ENCODE data around the gene HRAS. TPM values are rescaled to one million over a fixed set of nuclear protein-coding genes. Genes with fewer than 3 reads are reported as not detected.
A peak's percentile ranks its signal among the peaks of the same experiment; 100 is the strongest.

Gene HRAS
- total RNA-seq = 10 to 100 TPM; 14.2 to 87.5 (median 21.6) TPM
- polyA plus RNA-seq = 100 to 1,000 TPM; 108 to 181 (median 131) TPM
- long read RNA-seq, donor 1, transcript HRAS-201 (6 exons, 894 nt) = major isoform, 7 of 11 reads
- long read RNA-seq, donor 1, partial matches to known transcripts = 0 of 11 reads
- long read RNA-seq, donor 1, other reads (novel, unspliced or antisense) = 0 of 11 reads
- long read RNA-seq, donor 2, transcript HRAS-201 (6 exons, 894 nt) = major isoform, 14 of 14 reads
- long read RNA-seq, donor 2, partial matches to known transcripts = 0 of 14 reads
- long read RNA-seq, donor 2, other reads (novel, unspliced or antisense) = 0 of 14 reads
- long read RNA-seq, donor 3, transcript HRAS-201 (6 exons, 894 nt) = major isoform, 7 of 8 reads
- long read RNA-seq, donor 3, partial matches to known transcripts = 0 of 8 reads
- long read RNA-seq, donor 3, other reads (novel, unspliced or antisense) = 0 of 8 reads
- long read RNA-seq, donor 4, partial matches to known transcripts = 0 of 1 reads
- long read RNA-seq, donor 4, other reads (novel, unspliced or antisense) = 0 of 1 reads
- long read RNA-seq, donor 5, transcript HRAS-201 (6 exons, 894 nt) = major isoform, 10 of 14 reads
- long read RNA-seq, donor 5, partial matches to known transcripts = 0 of 14 reads
- long read RNA-seq, donor 5, other reads (novel, unspliced or antisense) = 0 of 14 reads
- long read RNA-seq, donor 6, transcript HRAS-201 (6 exons, 894 nt) = major isoform, 6 of 12 reads
- long read RNA-seq, donor 6, partial matches to known transcripts = 0 of 12 reads
- long read RNA-seq, donor 6, other reads (novel, unspliced or antisense) = 0 of 12 reads
- long read RNA-seq, donor 7, transcript HRAS-201 (6 exons, 894 nt) = major isoform, 5 of 8 reads
- long read RNA-seq, donor 7, partial matches to known transcripts = 0 of 8 reads
- long read RNA-seq, donor 7, other reads (novel, unspliced or antisense) = 0 of 8 reads
- long read RNA-seq, donor 8, transcript HRAS-201 (6 exons, 894 nt) = major isoform, 10 of 16 reads
- long read RNA-seq, donor 8, partial matches to known transcripts = 0 of 16 reads
- long read RNA-seq, donor 8, other reads (novel, unspliced or antisense) = 0 of 16 reads
- long read RNA-seq, donor 9, transcript HRAS-201 (6 exons, 894 nt) = major isoform, 6 of 7 reads
- long read RNA-seq, donor 9, partial matches to known transcripts = 0 of 7 reads
- long read RNA-seq, donor 9, other reads (novel, unspliced or antisense) = 0 of 7 reads
- long read RNA-seq, donor 10 = 0 reads

DNA sequence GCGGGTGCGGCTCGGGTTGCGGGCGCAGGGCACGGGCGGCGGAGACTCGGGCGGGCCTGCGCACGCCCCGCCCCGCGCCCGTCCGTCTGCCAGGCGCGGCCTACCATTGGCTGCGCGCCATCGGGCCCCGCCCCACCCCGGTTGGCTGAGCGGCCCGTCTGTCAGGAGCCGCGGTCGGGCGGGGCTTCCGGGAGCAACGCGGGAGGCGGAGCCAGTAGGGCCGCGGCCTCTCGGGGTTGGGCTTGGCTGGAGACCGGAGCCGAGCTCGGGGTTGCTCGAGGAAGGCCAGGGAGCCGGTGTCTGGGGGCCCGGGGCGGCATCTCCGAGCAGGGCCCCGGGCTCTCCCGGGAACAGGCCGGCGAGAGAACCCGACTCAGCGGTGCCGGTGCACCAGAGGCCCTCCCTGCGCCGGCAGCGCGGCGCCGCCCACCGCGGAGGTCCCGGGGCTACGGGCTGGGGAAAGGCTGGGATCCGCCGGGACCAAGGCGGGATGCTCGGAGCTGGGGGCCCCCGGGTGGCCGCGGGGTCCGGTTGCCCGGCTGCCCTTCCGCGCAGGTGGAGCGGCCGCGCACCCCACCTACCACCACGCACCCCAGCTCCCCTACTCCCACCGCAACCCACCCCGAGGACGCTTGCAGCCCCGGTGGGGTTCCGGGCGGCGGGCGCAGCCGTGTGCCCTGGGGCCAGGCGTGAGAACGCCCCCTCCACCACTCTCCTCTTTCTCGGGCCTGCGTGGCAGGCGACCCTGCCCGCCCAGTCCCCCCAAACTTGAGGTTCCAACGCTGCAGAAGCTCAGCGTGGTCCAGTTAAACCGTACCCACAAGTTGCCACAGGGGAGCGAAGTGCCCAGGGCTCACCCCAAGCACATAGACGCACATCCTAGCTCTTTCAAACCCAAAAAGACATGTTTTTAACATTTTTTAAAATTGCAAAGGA, at the start of gene HRAS:
Gene HRAS (minus strand): TSS at position 58 of the 936 bp plus-strand sequence.
- peak; percentile 97 to 99 for DNase-seq
- H3K27ac ChIP-seq = peak within 1 kb of the TSS; percentile 80 to 94 (median 90)
- TF ChIP-seq, protein P1, sequence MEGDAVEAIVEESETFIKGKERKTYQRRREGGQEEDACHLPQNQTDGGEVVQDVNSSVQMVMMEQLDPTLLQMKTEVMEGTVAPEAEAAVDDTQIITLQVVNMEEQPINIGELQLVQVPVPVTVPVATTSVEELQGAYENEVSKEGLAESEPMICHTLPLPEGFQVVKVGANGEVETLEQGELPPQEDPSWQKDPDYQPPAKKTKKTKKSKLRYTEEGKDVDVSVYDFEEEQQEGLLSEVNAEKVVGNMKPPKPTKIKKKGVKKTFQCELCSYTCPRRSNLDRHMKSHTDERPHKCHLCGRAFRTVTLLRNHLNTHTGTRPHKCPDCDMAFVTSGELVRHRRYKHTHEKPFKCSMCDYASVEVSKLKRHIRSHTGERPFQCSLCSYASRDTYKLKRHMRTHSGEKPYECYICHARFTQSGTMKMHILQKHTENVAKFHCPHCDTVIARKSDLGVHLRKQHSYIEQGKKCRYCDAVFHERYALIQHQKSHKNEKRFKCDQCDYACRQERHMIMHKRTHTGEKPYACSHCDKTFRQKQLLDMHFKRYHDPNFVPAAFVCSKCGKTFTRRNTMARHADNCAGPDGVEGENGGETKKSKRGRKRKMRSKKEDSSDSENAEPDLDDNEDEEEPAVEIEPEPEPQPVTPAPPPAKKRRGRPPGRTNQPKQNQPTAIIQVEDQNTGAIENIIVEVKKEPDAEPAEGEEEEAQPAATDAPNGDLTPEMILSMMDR (IDR thresholded peaks at IDR 0.05) = no peak
- peak; percentile 21 to 84 (median 80) for TF ChIP-seq POLR2AphosphoS5 (IDR thresholded peaks at IDR 0.05)
- intact Hi-C loops (cut with DNase I; ENCODE audit: low total_unique reads) = no loop called here
- peak within 1 kb of the TSS; percentile 65 to 91 (median 86) for H3K4me3 ChIP-seq
- peaks cover 38 to 50% (median 49%) of the 10 kb centered on the region in 4 donors for H3K4me1 ChIP-seq
- H3K27me3 ChIP-seq = peaks cover 0 to 22% (median 0%) of the 10 kb centered on the region in 3 donors
- 1 to 7% (median 3%) methylated on average over 18 to 97 of the region's 97 CpGs for WGBS, 5 donors
- peaks cover 13 to 31% (median 29%) of the 10 kb centered on the region in 4 donors for H3K36me3 ChIP-seq
- no peaks in the 10 kb centered on the region for H3K9me3 ChIP-seq

DNA sequence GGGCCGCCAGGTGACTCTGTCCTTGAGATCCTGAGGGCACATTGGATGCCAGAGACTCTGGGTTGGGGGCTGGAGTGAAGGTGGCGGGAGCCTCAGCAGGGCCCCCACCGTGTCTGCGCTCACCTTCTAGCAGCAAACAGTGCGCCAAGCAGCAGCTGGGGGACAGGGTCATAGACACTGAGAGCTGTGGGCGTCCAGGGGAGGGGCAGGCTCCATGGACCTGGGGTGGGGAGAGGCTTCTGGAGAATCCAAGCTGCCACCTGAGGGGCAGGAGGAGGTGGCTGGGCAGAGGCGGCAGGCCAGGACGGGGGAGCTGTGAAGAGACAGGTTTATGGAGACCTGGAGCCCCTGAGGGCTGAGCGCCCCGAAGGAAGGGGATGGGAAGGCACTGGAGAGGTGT, 48.9 kb upstream of the HRAS start:
- H3K9me3 ChIP-seq = no peaks in the 10 kb centered on the region
- no peak for DNase-seq
- TF ChIP-seq EP300 (IDR thresholded peaks at IDR 0.05) = no peak
- no peak for TF ChIP-seq POLR2AphosphoS5 (IDR thresholded peaks at IDR 0.05)
- TF ChIP-seq, protein P1 (IDR thresholded peaks at IDR 0.05) = no peak
- TF ChIP-seq POLR2A (IDR thresholded peaks at IDR 0.05) = no peak
- no peak overlapping the region for H3K4me3 ChIP-seq
- peaks cover 10 to 54% (median 30%) of the 10 kb centered on the region in 4 donors for H3K4me1 ChIP-seq
- peaks cover 56 to 78% (median 75%) of the 10 kb centered on the region in 4 donors for H3K36me3 ChIP-seq
- intact Hi-C loops (cut with DNase I; ENCODE audit: low total_unique reads) = no loop called here
- 95 to 98% (median 96%) methylated on average over 10 of the region's 10 CpGs for WGBS, 5 donors
- H3K27me3 ChIP-seq = no peaks in the 10 kb centered on the region
- H3K27ac ChIP-seq = no peak overlapping the region

DNA sequence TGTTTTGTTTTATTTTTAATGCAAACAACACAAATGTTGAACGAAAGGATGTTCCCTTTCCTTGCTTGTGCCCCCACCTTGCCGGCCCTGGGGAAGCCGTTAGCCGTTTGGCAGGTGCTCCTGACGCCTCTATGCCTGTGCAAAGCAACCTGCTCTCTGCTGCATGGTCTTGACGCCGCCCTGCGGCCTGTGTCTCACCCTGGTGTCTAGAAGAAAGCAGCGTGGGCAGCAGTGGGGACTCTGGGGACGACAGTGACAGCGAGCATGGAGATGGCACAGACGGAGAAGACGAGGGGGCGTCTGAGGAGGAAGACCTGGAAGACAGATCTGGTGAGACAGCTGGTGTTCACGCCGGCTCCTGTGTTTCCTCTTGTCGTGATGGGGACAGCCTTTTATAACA, 46.4 kb upstream of the HRAS start:
- WGBS, 5 donors = 74 to 86% (median 84%) methylated on average over 17 of the region's 17 CpGs
- TF ChIP-seq POLR2AphosphoS5 (IDR thresholded peaks at IDR 0.05) (no peak), EP300 (IDR thresholded peaks at IDR 0.05) (no peak), POLR2A (IDR thresholded peaks at IDR 0.05) (no peak)
- TF ChIP-seq, protein P1 (IDR thresholded peaks at IDR 0.05) = no peak
- intact Hi-C loops (cut with DNase I; ENCODE audit: low total_unique reads) = no loop called here
- Histone ChIP-seq H3K4me3 (no peak overlapping the region), H3K9me3 (no peaks in the 10 kb centered on the region), H3K27me3 (no peaks in the 10 kb centered on the region), H3K4me1 (peaks cover 32 to 64% (median 54%) of the 10 kb centered on the region in 4 donors), H3K36me3 (peaks cover 35 to 53% (median 49%) of the 10 kb centered on the region in 4 donors), H3K27ac (no peak overlapping the region)
- no peak for DNase-seq

All from stomach (tissue), 19 donors.